HEK293T (cell line): ENCODE data around the gene CLEC16A.

Source experiments
- ARNT ChIP-seq: fragments of 450-650 bp; IDR thresholded peaks from 2 replicates; pipeline ENCODE4 v1.6.1; 2017; ENCODE audit warnings: mild to moderate bottlenecking
- BHLHE40 ChIP-seq: fragments of 450-650 bp; IDR thresholded peaks from 2 replicates; pipeline ENCODE4 v1.6.1; 2016; ENCODE audit warnings: mild to moderate bottlenecking, moderate library complexity, borderline replicate concordance
- ELF4 ChIP-seq: fragments of 450-650 bp; IDR thresholded peaks from 2 replicates; pipeline ENCODE4 v1.6.1; 2017; ENCODE audit warnings: antibody characterized with exemption
- FOXA1 ChIP-seq: fragments of 450-650 bp; IDR thresholded peaks from 2 replicates; pipeline ENCODE4 v1.6.1; 2016; ENCODE audit warnings: mild to moderate bottlenecking
- FOXK2 ChIP-seq: fragments of 450-650 bp; IDR thresholded peaks from 2 replicates; pipeline ENCODE4 v1.6.1; 2016; ENCODE audit warnings: mild to moderate bottlenecking
- FOXM1 ChIP-seq: fragments of 450-650 bp; IDR thresholded peaks from 2 replicates; pipeline ENCODE4 v1.6.1; 2017; ENCODE audit warnings: mild to moderate bottlenecking, borderline replicate concordance
- L3MBTL2 ChIP-seq: fragments of 450-650 bp; conservative IDR thresholded peaks from 2 replicates; pipeline ENCODE4 v1.6.1; 2016; ENCODE audit warnings: mild to moderate bottlenecking
- LEF1 ChIP-seq: fragments of 450-650 bp; IDR thresholded peaks from 2 replicates; pipeline ENCODE4 v1.6.1; 2017; ENCODE audit warnings: mild to moderate bottlenecking, borderline replicate concordance
- NFRKB ChIP-seq: fragments of 450-650 bp; IDR thresholded peaks from 2 replicates; pipeline ENCODE4 v1.6.1; 2016; ENCODE audit warnings: mild to moderate bottlenecking, moderate library complexity
- SP1 ChIP-seq: fragments of 450-650 bp; IDR thresholded peaks from 2 replicates; pipeline ENCODE4 v1.6.1; 2017
- TARDBP ChIP-seq: fragments of 450-650 bp; IDR thresholded peaks from 2 replicates; pipeline ENCODE4 v1.6.1; 2016
- ZNF384 ChIP-seq: fragments of 450-650 bp; IDR thresholded peaks from 2 replicates; pipeline ENCODE4 v1.6.1; 2016

GRCh38 chr16:10906482-10906881, 37.9 kb upstream of the CLEC16A start:
- TF ChIP-seq SP1 = no peak
- no peak for TF ChIP-seq ZNF384
- TF ChIP-seq TARDBP = no peak
- TF ChIP-seq LEF1 = no peak
- TF ChIP-seq NFRKB = no peak
- no peak for TF ChIP-seq FOXK2
- TF ChIP-seq ELF4 = no peak
- TF ChIP-seq FOXA1 = no peak
- no peak for TF ChIP-seq L3MBTL2
- TF ChIP-seq ARNT = no peak
- TF ChIP-seq BHLHE40 = no peak
- TF ChIP-seq FOXM1 = no peak
